Body of pancreas (tissue), 4 donors: ENCODE data around the gene ANKRD11.

ENCODE experiments used
- CTCF ChIP-seq, 7 experiments: fragments of 450-650 bp in 4 of 7; fragments of 200-600 bp in 3 of 7; sonication (generic) in 3 of 7; IDR thresholded peaks; one replicate each; pipeline ENCODE4 v1.5.1; 2016 to 2019; ENCODE audit warnings: antibody characterized with exemption in 7 of 7
- POLR2A ChIP-seq, 3 donors: fragments of 450-650 bp; IDR thresholded peaks; one replicate each; pipeline ENCODE4 v1.6.1; 2016; ENCODE audit warnings: antibody characterized with exemption in 3 of 3, mild to moderate bottlenecking in 2 of 3

- TF ChIP-seq POLR2A (IDR thresholded peaks at IDR 0.05) (no peak), CTCF (IDR thresholded peaks at IDR 0.05) (no peak)
These were observed 138.7 kb downstream of the ANKRD11 start for GRCh38 chr16:89351645-89352044.
